GM18517 (cell line): Measurements from ENCODE around the gene FAM83C.
A peak's percentile ranks its signal among the peaks of the same experiment; 100 is the strongest.
"Not testable (repeated sequence)": the region's sequence is repeated elsewhere in the genome, so short reads cannot be mapped to it uniquely, and the experiment has no call there.

Experiments used
- ATAC-seq: cut with Tn5 transposase; IDR thresholded peaks from one replicate; pipeline ENCODE4 v1.9.1; 2021; ENCODE audit warnings: mild to moderate bottlenecking, moderate library complexity; ENCODE audit not compliant: unreplicated experiment

Gene FAM83C

DNA sequence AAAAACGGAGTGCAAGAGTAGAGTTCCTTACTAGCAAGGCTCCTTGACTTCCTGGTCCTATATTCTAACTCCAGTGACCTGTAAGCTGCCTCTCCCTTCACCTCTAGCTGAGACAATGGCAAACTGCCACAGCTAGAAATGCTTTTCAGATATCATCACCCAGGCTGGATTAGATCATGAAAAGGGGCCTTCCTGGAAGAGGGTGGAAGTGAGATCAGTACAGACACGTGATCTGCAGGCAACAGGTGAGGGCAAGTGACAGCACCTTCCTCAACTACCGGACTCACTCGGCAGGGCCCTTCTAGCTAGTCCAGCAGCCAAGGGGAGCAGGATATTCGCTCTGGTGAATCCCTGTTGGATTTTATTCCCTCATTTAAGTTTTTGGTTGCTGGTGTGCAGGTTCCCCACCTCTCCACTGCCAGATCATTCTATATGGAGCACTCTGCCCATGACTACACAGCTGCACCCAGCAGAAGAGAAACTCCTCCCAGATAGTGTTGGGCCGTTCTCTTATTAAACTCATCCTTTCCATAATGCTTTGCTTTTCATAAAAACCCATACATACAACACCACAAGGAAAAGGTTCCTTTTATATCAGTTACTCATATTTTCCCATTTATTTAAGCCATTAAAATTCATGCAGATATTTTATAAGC lies 26.4 kb upstream of the FAM83C start:
- ATAC-seq: no peak

DNA sequence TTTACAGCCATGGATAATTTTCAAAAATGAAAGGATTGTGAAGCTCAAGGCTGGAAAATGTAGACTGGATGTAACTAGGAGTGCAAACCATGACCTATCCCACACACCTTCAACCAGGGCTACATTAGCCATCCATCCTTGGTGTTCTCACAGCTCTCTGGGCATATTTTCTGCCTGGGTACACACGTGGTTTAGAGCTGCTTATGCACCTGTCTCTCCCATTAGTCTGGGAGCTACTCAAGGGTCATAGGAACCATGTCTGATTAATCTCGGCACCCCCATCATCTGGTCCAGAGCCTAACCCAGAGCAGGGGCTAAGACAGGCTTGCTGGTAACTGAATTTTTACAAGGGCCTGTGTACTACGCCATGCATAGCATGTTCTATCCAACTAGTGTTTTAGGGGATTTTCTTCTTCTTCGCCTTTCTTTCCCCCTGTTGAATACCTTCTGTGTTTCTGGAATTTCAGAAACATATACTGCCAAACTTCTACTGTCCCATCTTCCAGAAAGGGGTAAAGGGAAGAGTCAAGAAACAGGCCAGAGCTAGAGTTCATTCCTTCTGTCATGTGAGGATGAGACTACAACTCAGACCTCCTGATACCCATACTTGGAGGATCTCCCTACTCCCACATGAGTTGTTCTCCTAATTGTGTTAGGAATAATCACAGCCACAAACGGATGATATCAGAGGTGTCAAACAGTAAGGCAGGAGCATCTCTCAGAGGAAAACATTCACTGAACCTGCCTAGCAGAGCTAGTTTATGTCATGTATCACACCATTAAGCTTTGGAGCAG lies 25.4 kb upstream of the FAM83C start:
- ATAC-seq: no peak

DNA sequence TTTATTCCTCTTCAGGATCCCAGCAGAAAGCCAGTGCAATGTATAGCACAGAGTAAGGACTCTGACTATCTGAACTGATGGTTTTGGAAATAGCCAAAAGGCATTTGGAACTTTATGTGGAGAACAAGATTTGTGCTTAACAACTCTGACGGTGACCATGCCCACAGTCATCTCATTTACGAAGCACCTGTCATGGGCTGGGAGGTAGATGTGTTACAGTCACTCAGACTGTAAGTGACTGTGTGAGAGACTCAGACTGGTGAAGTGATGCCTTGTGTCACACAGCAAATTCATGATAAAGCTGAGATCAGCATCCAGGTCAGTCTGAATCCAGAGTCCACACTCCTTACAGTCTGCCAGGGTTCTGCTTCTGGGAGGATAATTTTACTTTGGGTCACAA lies 23.9 kb upstream of the FAM83C start:
- ATAC-seq: no peak

DNA sequence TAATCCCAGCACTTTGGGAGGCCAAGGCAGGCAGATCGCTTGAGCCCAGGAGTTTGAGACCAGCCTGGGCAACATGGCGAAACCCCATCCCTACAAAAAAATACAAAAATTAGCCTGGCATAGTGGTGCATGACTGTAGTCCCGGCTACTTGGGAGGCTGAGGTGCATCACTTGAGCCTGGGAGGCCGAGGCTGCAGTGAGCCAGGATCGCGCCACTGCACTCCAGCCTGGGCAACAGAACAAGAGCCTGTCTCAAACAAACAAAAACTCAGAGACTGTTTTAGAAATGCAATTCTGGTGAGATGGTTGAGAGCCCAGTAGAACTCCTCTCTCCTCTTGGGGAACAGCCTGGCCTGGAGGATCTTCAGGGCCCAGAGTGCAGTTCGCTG lies 23.4 kb upstream of the FAM83C start:
- ATAC-seq: not testable (repeated sequence)

DNA sequence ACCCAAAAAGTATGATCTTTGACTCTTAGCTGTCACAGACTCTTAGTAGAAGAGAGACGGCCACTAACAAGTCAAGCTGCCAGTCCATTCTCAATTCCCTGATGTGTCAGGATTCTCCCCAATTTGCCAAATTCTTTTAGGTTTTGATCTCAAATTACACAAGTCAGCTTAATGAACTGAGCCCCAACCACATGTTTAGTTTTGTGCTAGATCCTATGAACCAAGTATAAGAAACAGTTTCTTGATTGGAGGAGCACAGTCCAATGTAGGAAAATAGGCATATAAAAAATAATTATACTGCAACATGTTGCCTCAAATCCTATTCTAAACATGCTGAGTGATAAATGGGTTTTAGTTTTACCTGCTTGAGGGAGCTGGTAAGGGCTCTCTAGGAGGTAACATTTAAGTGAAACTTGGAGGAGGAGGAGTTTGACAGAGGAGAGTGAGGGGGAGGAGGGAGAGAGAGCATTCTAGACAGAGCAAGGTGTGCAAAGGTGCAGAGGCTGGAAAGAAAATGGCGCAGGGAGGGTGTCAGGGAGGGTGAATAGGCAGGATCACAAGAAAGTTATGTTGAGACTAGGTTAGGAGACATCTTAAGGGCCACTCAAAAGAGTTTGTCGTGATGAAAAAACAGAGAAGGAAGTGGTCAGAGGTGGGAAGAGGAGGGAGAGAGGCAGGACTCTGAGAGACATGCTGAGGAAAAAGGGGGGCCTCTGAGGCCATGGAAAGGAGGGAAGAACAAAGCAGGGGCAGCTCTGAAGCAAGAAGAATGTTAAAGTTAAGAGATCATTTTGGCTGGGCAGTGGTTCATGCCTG lies 22.8 kb upstream of the FAM83C start:
- ATAC-seq: no peak

DNA sequence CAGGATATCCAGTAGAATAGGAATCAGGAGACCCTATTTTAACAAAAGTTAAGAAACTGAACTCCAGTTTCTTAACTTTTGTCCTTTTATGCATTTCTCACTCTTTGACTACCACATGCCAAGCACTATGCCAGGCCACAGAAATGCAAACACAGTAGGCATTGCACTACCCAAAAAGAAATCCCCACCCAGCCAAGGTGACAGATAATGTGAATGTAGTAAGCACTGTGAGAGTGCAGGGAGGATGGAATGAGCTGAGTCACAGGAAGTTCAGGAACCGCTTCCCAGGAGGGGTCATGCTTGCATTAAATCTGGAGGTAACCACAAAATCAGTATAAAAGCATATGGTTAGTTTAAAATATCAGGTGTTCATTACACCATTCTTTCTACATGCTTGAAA lies 20.1 kb upstream of the FAM83C start:
- no peak for ATAC-seq

DNA sequence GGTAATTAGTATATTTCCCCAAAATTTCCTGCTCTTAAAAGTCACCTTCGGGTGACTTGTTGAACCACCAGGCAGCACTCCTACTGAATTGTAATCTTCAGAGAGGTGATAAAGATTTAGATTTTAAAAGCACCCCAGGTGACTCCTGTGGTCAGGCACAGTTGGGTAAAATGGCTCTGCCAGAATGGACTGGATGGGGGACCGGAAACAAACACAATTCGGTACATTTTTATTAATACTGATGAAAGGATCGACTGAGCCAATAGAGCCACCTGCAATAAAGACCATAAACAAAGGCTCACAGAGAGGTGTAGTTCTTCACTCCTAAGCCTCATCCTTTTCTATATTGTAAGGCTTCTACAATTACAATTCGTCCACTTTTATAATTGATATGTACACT lies 19.6 kb upstream of the FAM83C start:
- no peak for ATAC-seq

DNA sequence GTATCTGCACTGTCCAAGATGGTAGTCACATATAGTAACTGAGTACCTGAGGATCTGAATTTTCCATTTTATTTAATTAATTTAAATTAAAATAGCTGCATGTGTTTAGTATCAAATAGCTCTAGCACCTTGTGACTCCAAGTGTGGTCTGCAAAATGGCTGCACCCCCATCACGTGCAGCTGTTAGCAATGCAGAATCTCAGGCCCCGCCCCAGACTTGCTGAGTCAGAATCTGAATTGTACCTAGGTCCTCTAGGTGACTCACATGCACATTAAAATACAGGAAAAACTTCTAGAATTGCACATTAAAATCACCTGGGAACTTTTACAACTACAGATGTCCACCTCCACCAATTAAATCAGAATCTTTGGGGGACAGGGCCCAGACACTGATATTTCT lies 19.2 kb upstream of the FAM83C start:
- no peak for ATAC-seq

DNA sequence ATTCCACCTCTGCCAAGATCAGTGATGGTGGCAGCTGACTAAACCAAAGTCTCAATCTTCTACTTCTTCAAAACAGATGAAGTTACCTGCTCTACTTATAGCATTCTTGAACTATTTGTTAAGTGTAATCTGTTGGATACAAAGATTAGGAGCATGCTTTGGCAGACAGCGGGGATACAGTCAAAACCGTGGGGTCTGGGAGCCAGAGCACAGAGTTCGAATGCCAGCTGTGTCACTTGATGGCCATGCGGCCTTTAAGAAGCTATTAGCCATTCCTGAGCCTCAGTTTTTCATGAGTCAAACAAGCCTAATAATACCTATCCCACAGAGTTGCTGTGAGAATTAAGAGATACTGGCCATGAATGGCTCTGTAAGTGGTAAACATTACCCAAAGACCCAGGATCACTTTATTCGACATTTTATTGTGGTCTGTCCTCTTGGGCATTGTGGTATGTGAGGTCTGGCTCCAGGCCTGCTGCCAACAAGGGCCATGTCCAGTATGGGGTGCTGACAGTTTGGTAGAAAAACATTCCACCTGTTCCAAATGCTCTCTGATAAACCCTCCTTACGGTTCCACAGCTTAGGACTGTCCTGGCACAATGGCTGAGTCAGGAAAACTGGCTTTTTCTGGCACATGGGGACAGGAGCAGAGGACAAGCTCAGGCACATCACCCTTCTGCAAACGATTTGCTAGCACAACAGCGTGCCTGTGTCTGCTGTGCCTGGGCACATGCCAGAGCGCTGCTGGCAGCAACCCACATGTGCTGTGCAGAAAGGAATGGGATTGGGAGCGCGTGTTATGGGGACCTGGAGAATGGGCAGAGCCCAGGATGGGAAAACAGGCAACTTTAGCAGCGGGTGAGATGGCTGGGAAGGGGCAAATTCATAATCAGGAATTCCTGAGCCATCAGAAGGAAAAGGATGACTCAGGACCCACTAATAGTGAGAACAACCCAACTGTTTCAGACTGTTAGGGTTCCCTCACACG lies 15.7 kb upstream of the FAM83C start:
- ATAC-seq: no peak

DNA sequence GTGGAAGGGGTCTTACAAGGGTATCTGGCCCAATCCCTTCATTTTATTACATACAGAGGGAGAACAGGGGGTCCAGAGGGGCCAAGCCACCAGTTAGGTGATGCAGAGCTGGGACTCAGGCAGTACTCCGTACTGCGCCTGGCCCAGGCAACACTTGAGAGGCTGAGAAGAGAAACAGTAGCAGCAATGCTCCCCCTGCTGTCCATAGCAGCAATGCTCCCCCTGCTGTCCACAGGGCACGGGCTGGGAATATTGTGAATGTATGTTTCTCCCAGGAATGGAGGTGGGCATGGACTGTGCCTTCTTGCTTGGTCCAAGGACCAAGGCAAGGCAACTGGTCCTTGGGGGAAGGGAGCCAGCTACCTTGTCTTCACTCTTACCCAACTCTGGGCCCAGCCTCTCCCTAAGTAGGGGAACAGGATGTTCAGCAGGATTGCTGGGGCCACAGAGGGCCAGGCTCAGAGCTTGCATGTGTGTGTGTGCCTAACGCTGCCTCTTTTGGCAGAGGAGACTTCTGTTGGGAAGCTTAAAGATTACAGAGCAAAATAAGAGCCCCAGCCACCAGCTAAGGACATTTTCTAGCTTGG lies 14.8 kb upstream of the FAM83C start:
- ATAC-seq: no peak

DNA sequence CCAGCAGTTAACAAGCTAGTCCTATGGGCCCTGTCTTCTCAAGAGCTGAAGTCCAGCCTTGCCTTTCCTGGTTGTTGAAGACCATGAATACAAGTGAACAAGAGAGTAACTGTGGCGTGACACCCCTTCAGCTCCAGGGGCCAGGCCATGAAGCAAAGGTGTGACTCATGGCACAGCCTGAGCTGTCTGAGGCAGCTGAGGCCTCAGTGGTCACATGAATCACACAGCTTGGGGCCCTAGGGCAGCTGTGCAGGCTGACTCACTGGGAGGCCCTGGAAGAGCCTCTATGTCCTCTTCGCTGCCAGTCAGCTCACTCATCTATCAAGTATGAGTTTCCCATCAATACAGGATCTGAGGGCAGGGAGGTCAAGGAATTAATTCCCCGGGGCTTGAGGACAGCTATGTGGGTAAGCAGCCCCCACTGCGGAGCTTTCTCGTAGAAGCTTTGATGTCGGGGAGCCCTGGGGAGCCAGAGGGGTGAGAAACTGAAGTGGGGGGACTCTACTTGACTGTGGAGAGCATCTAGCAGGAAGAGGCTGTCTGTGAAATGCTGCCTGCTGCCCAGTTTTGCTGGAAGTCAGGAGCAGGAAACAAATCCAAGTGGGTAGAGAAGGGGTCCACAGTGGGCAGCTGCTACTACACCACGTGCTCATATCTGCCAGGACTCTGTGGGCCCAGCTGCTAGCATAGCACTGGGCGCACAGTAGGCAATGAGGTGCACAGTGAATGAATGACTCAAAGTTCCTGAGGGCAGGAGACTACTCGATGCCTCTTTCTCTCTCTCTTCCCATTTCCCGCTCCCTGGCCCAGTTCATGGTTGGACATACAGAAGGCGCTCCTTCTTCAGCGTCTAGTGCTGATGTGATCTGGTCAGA lies 13.7 kb upstream of the FAM83C start:
- no peak for ATAC-seq

DNA sequence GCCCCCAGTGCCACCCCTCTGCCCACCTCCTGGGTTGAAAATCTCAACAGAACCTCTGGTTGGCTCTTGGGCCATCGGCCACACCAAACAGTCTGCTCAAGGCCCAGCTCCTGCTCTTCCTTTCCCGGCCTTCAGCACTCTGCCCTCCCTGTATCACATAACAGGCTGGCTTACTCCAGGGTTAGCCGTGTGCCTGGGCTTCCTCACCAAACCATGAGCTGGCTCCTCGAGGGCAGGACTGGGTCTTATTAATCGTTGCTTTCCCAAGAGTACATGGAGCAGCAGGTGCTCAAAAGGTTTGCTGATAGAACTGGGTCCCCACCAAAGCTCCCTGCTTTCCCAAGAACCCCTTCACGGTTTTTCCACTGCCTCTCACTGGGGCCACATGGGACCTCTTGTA lies 12.7 kb upstream of the FAM83C start:
- ATAC-seq: no peak

DNA sequence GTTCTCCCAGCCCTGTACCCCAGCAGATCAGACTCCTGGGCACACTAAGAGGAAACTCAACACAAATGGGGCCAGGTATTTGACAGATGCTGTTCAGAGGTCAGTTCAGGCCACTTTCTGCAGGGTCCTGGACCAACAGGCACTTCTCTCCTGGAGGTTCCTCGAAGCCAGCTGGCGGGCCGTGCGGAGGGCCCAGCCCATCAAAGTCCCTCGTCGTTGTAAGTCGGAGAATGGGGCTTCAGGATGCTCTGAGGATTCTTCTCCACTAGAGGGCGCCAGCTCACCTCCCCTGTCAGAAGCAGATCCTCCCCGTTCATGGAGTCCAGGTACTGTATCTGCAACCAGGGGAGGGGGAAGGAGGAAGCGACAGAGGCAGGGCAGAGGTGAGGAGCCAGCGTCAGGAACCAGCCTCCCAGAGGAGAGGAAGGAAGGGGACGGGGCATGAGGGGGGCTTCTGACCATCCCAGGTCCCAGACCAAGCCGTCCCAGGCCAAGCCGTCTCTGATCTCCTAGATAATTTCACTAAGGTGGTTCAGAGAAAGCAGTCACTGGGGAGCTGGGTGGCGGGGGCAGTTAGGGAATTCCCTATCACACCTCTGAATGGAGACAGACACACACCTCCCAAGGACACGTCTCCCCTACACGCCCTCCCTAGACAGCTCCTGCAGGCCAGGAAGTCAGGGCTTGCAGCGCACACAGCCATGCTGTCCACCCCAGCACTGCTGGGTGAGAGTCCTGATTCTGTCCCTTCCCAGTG lies 11.7 kb upstream of the FAM83C start:
- peak; percentile 49 for ATAC-seq

DNA sequence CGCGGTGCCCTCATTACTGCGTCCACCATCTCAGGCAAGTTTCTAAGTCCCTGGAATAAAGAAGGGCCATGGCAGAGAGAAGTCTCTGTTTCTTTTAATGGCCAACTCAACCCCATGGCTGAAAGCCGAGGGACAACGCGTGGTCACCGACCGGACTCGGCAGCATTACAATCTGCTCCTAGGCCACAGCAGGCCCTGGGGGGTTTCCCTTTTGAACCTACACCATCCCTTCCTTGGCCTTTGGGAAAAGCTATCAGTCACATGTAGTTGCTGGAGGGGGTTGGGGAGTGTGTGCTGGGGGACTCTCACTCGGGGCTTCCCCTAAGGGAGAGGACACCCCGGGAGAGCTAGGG lies 11.1 kb upstream of the FAM83C start:
- no peak for ATAC-seq

DNA sequence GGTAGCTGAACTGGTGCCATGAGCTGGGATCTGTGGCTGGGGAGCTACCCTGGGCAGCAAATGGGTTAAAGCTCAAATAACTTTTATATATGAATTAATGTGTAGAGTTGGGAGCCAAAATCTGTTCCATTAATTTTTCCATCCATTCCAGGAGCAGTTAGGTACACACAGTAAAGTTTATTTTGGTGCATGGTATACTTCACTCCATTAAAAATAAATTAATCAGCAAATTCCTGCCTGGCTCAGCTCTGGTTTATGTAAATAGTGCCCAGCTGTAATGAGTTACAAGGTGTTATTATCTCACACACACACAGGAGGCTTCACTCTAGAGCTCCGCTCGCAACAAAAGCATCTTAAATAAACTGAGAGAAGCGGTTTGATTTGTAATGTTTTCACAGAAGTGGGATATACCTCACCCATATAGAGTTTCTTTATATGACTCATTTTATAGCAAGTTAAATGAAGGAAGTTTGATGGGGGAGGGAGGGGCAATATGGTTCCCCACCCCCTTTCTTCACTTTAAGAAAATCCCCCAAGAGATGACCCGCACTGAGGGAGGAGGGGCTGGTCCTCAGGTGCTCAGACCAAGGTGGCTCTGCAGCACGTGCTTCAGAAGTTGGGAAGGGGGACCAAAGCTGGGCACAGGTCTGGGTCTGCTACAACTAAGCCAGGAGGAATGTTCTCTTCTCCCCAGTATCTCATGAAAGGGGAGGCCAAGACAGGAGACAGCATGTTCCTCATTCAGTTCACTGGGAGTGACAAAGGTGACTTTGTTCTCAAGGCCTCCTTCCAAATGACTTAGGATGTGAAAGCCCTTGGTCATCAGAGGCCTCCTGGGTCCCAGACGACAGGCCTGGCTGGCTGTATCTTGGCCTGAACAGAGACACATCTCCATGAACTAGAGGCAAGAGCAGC lies 10.5 kb upstream of the FAM83C start:
- no peak for ATAC-seq

DNA sequence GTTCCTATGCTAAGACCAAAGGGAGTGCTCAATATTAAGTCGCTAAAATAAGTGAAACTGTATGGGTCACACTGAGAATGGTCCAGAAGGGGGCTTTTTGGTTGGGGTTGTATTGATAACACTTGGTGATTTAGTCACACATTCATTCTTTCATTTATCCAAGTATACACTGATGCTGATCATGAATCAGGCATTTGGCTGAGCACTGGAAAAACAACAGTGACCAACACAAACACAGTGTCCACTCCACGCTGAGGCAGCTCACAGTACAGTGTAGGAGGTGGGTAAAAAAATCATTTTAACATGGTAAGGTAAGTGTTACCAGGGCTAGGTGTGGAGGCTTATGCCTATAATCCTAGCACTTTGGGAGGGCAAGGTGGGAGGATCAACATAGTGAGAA lies 9.2 kb upstream of the FAM83C start:
- ATAC-seq: no peak

DNA sequence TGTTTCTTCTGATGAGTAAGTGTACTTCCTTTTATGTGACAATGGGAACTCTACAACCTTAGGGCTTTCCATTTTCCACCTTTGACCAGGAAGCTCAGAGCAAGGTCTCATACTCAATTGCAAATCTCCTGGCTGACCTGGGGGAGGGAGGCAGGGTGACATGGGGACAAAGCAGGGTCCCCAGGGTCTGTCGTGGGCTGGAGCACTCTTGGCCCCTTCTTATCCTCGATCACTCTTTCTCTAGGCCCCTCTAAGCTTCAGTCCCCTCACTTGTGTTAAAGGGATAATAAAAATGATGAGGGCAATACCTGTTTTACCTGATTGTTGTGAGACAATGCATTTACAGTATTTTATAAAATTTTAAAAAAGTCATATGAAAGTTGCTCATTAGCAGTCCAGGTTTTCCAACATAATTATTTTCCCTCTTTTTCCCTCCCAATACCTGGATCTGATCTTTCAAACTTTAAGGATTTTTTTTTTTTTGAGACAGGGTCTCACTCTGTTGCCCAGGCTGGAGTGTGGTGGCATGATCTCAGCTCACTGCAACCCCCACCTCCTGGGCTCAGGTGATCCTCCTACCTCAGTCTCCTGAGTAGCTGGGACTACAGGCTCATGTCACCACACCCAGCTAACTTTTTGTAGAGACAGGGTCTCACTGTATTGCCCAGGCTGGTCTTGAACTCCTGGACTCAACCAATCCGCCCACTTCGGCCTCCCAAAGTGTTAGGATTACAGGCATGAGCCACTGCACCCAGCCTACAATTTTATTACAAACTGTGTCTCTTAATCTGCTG lies 8.4 kb upstream of the FAM83C start:
- no peak for ATAC-seq
